Panc1 (cell line): ENCODE results near the gene FAM216A. TPM values are rescaled to one million over a fixed set of nuclear protein-coding genes. Genes with fewer than 3 reads are reported as not detected.
"Not testable (repeated sequence)": the region's sequence is repeated elsewhere in the genome, so short reads cannot be mapped to it uniquely, and the experiment has no call there.

Experiments used
- ATAC-seq: fragments of 200-7000 bp; cut with Tn5 transposase; 2 replicates; pipeline ENCODE4 v1.9.1; 2020; ENCODE audit warnings: mild to moderate bottlenecking, moderate library complexity
- BruUV-seq: library from RNA; stranded (reverse); fragments of 400-500 nt; replicated peaks from 2 replicates; lab custom pipeline; 2021; lab: Mats Ljungman, UMichigan
- CTCF ChIA-PET: fragments of 300-600 bp; sonication (Branson Sonifier 250); formaldehyde crosslinking; loops from one replicate; lab custom pipeline; 2022; ENCODE audit warnings: antibody characterized with exemption; lab: Charles Lee
- POLR2A ChIA-PET: fragments of 300-600 bp; sonication (Branson Sonifier 250); formaldehyde crosslinking; loops from one replicate; lab custom pipeline; 2022; ENCODE audit warnings: antibody characterized with exemption; lab: Charles Lee
- DNase-seq: peaks from one replicate; pipeline ENCODE4 v3.0.0-alpha.2; 2010; ENCODE audit warnings: low read depth, low spot score
- H3K27ac ChIP-seq: 2 replicates; pipeline ENCODE4 v1.5.1; 2011; ENCODE audit warnings: mild to moderate bottlenecking, low read length, inconsistent platforms
- H3K27me3 ChIP-seq: fragments of 200-500 bp; sonication (Bioruptor generic); 2 replicates; pipeline ENCODE4 v1.6.0; 2014; ENCODE audit warnings: low read length, inconsistent platforms; ENCODE audit not compliant: control insufficient read depth, insufficient read depth
- H3K36me3 ChIP-seq: fragments of 200-500 bp; sonication (Bioruptor generic); 2 replicates; pipeline ENCODE4 v1.5.1; 2014; ENCODE audit warnings: inconsistent platforms, mild to moderate bottlenecking, low read length, moderate library complexity; ENCODE audit not compliant: control insufficient read depth, insufficient read depth
- H3K4me1 ChIP-seq: 2 replicates; pipeline ENCODE4 v1.5.1; 2011; ENCODE audit warnings: inconsistent platforms, mild to moderate bottlenecking, low read length, moderate library complexity; ENCODE audit not compliant: control insufficient read depth, insufficient read depth
- H3K4me3 ChIP-seq, 2 experiments: 2 replicates each; pipeline ENCODE4 v1.5.1; 2011 to 2012; ENCODE audit warnings: low read depth in 2 of 2, low read length in 2 of 2, mild to moderate bottlenecking in 2 of 2, inconsistent platforms in 1 of 2, moderate library complexity in 1 of 2
- H3K9me3 ChIP-seq: fragments of 200-500 bp; sonication (Bioruptor generic); 2 replicates; pipeline ENCODE4 v1.5.1; 2014; ENCODE audit warnings: low read depth, mild to moderate bottlenecking, inconsistent platforms, low read length, moderate library complexity; ENCODE audit not compliant: control insufficient read depth, insufficient read depth
- POLR2AphosphoS5 ChIP-seq: IDR thresholded peaks from 2 replicates; pipeline ENCODE4 v1.6.1; 2012; ENCODE audit warnings: mild to moderate bottlenecking, low read depth, low read length, moderate library complexity
- SIN3A ChIP-seq: IDR thresholded peaks from 2 replicates; pipeline ENCODE4 v1.6.1; 2012; ENCODE audit warnings: low read depth, mild to moderate bottlenecking, low read length, moderate library complexity, borderline replicate concordance; ENCODE audit not compliant: insufficient read depth
- TCF7L2 ChIP-seq: IDR thresholded peaks from 2 replicates; pipeline ENCODE4 v1.6.1; 2011; ENCODE audit warnings: mild to moderate bottlenecking, low read depth, low read length, inconsistent platforms
- in situ Hi-C: cut with HindIII; loops from 2 replicates; pipeline ENCODE4 v1.10.0; 2016; ENCODE audit warnings: low sequenced_read_pairs, low pct_unique_long_range_greater_than_20kb
- intact Hi-C: fragments of 100-400 bp; cut with micrococcal nuclease; formaldehyde crosslinking; loops from one replicate; pipeline ENCODE4 v1.10.0; 2022; ENCODE audit not compliant: unreplicated experiment
- total RNA-seq: library from RNA; stranded (reverse); gene quantifications from one replicate; pipeline ENCODE4 v1.2.1, GENCODE V29; 2021; ENCODE audit not compliant: unreplicated experiment
- TF ChIP-seq, protein P1 (sequence below), 2 experiments: IDR thresholded peaks; 2 replicates each; pipeline ENCODE4 v1.6.1; 2011 to 2012; ENCODE audit warnings: low read depth in 2 of 2, control low read depth in 1 of 2, low read length in 1 of 2, mild to moderate bottlenecking in 1 of 2, moderate library complexity in 1 of 2; ENCODE audit not compliant: insufficient read depth in 1 of 2
- TF ChIP-seq, protein P2 (sequence below): fragments of 450-650 bp; IDR thresholded peaks from 2 replicates; pipeline ENCODE4 v1.5.1; 2017; ENCODE audit warnings: mild to moderate bottlenecking

The FAM216A gene
- total RNA-seq, 1 experiment from 2014 or later, result 22.3 TPM

GRCh38 chr12:110465765-110466164, 2.9 kb upstream of the FAM216A start:
- H3K9me3 ChIP-seq, intact Hi-C loops, DNase-seq, BruUV-seq, H3K4me3 ChIP-seq, CTCF ChIA-PET, H3K27me3 ChIP-seq, POLR2A ChIA-PET, H3K27ac ChIP-seq, H3K36me3 ChIP-seq, ATAC-seq: not testable (repeated sequence)
- in situ Hi-C loops, result loop anchor here (5.0 kb wide), 1 partner anchor 37 kb away; the partner anchor contains the start of genes RAD9B and VPS29
- H3K4me1 ChIP-seq, result peaks cover 11% of the 10 kb centered on the region

GRCh38 chr12:110466791-110467190, 1.9 kb upstream of the FAM216A start:
- H3K4me1 ChIP-seq, result peaks cover 11% of the 10 kb centered on the region
- ChIA-PET POLR2A (no interaction called here), CTCF (no interaction called here)
- intact Hi-C loops (no loop called here), in situ Hi-C loops (loop anchor here (5.0 kb wide), 1 partner anchor 36 kb away; the partner anchor contains the start of genes RAD9B and VPS29)
- H3K27ac ChIP-seq, result no peak overlapping the region; the same call in 1 of the 2 replicates
- H3K27me3 ChIP-seq, result no peaks in the 10 kb centered on the region
- BruUV-seq, result no TSS peak
- DNase-seq (no peak), ATAC-seq (no peak)
- no peaks in the 10 kb centered on the region for H3K9me3 ChIP-seq
- peak overlapping the region in 1 of 2 experiments; percentile 95; a peak in 3 of 4 replicates for H3K4me3 ChIP-seq
- H3K36me3 ChIP-seq, result no peaks in the 10 kb centered on the region
- TF ChIP-seq, protein P1, sequence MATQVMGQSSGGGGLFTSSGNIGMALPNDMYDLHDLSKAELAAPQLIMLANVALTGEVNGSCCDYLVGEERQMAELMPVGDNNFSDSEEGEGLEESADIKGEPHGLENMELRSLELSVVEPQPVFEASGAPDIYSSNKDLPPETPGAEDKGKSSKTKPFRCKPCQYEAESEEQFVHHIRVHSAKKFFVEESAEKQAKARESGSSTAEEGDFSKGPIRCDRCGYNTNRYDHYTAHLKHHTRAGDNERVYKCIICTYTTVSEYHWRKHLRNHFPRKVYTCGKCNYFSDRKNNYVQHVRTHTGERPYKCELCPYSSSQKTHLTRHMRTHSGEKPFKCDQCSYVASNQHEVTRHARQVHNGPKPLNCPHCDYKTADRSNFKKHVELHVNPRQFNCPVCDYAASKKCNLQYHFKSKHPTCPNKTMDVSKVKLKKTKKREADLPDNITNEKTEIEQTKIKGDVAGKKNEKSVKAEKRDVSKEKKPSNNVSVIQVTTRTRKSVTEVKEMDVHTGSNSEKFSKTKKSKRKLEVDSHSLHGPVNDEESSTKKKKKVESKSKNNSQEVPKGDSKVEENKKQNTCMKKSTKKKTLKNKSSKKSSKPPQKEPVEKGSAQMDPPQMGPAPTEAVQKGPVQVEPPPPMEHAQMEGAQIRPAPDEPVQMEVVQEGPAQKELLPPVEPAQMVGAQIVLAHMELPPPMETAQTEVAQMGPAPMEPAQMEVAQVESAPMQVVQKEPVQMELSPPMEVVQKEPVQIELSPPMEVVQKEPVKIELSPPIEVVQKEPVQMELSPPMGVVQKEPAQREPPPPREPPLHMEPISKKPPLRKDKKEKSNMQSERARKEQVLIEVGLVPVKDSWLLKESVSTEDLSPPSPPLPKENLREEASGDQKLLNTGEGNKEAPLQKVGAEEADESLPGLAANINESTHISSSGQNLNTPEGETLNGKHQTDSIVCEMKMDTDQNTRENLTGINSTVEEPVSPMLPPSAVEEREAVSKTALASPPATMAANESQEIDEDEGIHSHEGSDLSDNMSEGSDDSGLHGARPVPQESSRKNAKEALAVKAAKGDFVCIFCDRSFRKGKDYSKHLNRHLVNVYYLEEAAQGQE (IDR thresholded peaks at IDR 0.05; ENCODE audit: insufficient read depth in 1 of 2, low read depth in 2 of 2, low read length in 1 of 2), result no peak
- TF ChIP-seq POLR2AphosphoS5 (no peak), SIN3A (no peak), TCF7L2 (no peak)
- TF ChIP-seq, protein P2, sequence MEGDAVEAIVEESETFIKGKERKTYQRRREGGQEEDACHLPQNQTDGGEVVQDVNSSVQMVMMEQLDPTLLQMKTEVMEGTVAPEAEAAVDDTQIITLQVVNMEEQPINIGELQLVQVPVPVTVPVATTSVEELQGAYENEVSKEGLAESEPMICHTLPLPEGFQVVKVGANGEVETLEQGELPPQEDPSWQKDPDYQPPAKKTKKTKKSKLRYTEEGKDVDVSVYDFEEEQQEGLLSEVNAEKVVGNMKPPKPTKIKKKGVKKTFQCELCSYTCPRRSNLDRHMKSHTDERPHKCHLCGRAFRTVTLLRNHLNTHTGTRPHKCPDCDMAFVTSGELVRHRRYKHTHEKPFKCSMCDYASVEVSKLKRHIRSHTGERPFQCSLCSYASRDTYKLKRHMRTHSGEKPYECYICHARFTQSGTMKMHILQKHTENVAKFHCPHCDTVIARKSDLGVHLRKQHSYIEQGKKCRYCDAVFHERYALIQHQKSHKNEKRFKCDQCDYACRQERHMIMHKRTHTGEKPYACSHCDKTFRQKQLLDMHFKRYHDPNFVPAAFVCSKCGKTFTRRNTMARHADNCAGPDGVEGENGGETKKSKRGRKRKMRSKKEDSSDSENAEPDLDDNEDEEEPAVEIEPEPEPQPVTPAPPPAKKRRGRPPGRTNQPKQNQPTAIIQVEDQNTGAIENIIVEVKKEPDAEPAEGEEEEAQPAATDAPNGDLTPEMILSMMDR, result no peak

DNA sequence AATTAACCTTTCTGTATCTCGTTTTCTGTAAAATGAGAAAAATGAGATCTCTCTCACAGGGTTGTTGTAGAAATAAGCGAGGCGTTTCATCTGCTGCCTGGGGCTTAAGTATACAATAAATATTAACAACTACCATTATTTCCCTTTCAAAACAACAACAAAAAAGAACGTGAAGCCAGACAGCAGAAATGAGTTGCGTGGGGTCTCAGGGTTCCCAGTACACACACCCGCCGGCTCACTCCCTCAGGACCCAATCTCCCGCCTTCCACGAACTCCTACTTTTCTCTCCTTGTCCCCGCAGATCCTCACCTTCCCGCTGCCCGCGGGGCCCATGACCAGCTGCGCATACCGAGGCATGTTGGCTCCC, 815 bp upstream of the FAM216A start:
- intact Hi-C loops (no loop called here), in situ Hi-C loops (loop anchor here (5.0 kb wide), 1 partner anchor 34 kb away; the partner anchor contains the start of genes RAD9B and VPS29)
- no peaks in the 10 kb centered on the region for H3K9me3 ChIP-seq

More for the DNA sequence above, 815 bp upstream of the FAM216A start:
- Histone ChIP-seq H3K27me3 (no peaks in the 10 kb centered on the region), H3K4me3 (peak overlapping the region; percentile 88 to 95), H3K4me1 (peaks cover 11% of the 10 kb centered on the region), H3K27ac (peak overlapping the region; percentile 90), H3K36me3 (no peaks in the 10 kb centered on the region)
- BruUV-seq, result no TSS peak
- DNase-seq (no peak), ATAC-seq (no peak)
- TF ChIP-seq TCF7L2, result no peak
- TF ChIP-seq, protein P2, result no peak
- POLR2A ChIA-PET, result interaction anchor here (0.8 to 1.6 kb wide), 3 partner anchors 14 to 33 kb away, joined by 3 to 5 read pairs (median 4); partner anchors contain the start of gene ARPC3
- CTCF ChIA-PET, result interaction anchor here (0.6 to 1.6 kb wide), 5 partner anchors 18 to 401 kb away, joined by 3 to 7 read pairs (median 4); partner anchors contain the start of gene ARPC3
